ENCODE data around the gene MUC4. TPM values are rescaled to one million over a fixed set of nuclear protein-coding genes. Genes with fewer than 3 reads are reported as not detected.
"Not testable (repeated sequence)": the region's sequence is repeated elsewhere in the genome, so short reads cannot be mapped to it uniquely, and the experiment has no call there.

MUC4 gene
- polyA plus RNA-seq, 1 experiment, result not detected

DNA sequence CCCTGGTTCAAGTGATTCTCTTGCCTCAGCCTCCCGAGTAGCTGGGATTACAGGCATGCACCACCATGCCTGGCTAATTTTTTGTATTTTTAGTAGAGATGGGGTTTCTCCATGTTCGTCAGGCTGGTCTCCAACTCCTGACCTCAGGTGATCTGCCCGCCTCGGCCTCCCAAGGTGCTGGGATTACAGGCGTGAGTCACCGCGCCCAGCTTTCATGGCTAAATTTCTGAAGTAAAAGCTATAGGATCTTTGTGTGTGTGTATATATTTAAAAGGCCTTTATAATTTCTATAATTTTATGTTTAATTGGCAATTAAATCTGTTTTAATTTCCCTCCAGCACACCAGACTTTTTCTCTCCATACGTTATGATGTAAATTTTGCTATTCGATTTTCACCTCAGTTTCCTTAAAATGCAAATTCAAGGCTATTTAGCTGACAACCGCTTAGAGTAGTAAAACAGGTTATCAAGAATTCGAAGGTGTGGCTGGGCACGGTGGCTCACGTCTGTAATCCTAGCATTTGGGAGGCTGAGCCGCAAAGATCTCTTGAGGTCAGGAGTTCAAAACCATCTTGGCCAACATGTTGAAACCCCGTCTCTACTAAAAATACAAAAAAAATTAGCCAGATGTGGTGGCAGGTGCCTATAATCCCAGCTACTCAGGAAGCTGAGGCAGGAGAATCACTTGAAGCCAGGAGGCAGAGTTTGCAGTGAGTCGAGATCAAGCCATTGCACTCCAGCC, 92.0 kb downstream of the MUC4 start:
- POLR2A ChIA-PET; H3K9me3 ChIP-seq (ENCODE audit: control insufficient read depth, insufficient read depth, low read length); H3K27ac ChIP-seq (ENCODE audit: low read depth, low read length); H3K4me3 ChIP-seq (ENCODE audit: low read depth, low read length); DNase-seq (ENCODE audit: low read depth, low spot score): not testable (repeated sequence)
- peaks cover 33% of the 10 kb centered on the region for H3K27me3 ChIP-seq (ENCODE audit: control insufficient read depth, insufficient read depth, low read length)
- CTCF ChIA-PET, result interaction anchor here (0.9 kb wide), 1 partner anchor 175 kb away, joined by 6 read pairs; no protein-coding TSS in a partner anchor

- H3K27me3 ChIP-seq (ENCODE audit: control insufficient read depth, insufficient read depth, low read length), result peaks cover 33% of the 10 kb centered on the region
- peaks cover 3% of the 10 kb centered on the region; the same call in 1 of the 2 replicates for H3K9me3 ChIP-seq (ENCODE audit: control insufficient read depth, insufficient read depth, low read length)
- no peak overlapping the region for H3K27ac ChIP-seq (ENCODE audit: low read depth, low read length)
- TF ChIP-seq CTCF (IDR thresholded peaks at IDR 0.05; ENCODE audit: low read depth, low read length), result no peak
- CTCF ChIA-PET, result no interaction called here
- POLR2A ChIA-PET, result interaction anchor here (0.6 kb wide), 2 partner anchors 363 to 383 kb away, joined by 3 to 5 read pairs; no protein-coding TSS in a partner anchor
- no peak overlapping the region for H3K4me3 ChIP-seq (ENCODE audit: low read depth, low read length)
- DNase-seq (ENCODE audit: low read depth, low spot score), result no peak
Observed at GRCh38 chr3:195718477-195718984, 93.2 kb downstream of the MUC4 start.

DNA sequence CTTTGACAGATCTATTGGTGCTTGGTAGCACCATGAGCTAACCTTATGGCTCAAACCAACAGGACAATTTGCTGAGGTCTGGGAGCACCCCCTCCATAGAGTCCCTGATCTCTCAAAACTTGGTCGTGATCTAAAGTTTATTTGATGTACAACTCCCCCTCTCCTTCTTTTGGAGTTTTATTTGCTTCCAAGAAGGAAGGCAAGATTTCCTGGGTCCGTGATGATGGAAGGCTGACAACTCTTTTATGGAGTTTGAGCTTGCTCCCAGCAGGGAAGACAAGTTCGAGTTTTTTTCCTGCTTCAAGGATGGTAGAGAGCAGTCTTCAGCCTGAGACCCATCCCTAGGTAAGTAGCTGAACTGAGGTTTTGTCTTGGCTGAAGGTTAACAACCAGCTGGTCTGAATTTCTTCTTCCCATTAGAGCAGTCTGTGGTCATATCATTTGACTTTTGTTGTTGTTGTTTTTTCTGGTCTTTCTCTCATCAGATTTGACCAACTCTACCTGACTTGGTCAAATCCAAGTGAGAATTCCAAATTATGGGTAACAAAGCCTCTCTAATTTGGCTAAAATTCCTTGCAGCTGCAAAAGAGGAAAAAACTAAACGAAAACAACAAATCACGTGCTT, 93.8 kb downstream of the MUC4 start:
- H3K27me3 ChIP-seq (ENCODE audit: control insufficient read depth, insufficient read depth, low read length), result peaks cover 33% of the 10 kb centered on the region
- POLR2A ChIA-PET, result no interaction called here
- H3K4me3 ChIP-seq (ENCODE audit: low read depth, low read length), result no peak overlapping the region
- CTCF ChIA-PET, result no interaction called here
- peaks cover 3% of the 10 kb centered on the region; the same call in 1 of the 2 replicates for H3K9me3 ChIP-seq (ENCODE audit: control insufficient read depth, insufficient read depth, low read length)
- no peak overlapping the region for H3K27ac ChIP-seq (ENCODE audit: low read depth, low read length)
- no peak for DNase-seq (ENCODE audit: low read depth, low spot score)
- no peak for TF ChIP-seq CTCF (IDR thresholded peaks at IDR 0.05; ENCODE audit: low read depth, low read length)

DNA sequence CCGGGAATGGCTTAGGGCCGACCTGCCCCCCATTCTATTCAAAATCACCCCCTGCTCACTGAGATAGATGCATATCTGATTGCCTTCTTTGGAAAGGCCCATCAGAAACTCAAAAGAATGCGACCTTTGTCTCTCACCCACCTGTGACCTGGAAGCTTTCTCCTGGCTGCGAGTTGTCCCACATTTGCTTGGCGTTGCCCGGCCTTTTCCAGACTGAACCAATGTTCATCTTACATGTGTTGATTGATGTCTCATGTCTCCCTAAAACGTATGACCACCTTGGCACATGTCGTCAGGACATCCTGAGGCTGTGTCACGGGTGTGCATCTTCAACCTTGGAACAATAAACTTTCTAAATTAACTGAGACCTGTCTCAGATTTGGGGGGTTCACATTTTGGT, 94.3 kb downstream of the MUC4 start:
- ChIA-PET POLR2A (interaction anchor here (0.6 kb wide), 1 partner anchor 37 kb away, joined by 3 read pairs; no protein-coding TSS in a partner anchor), CTCF (no interaction called here)
- no peak overlapping the region for H3K27ac ChIP-seq (ENCODE audit: low read depth, low read length)
- peaks cover 3% of the 10 kb centered on the region; the same call in 1 of the 2 replicates for H3K9me3 ChIP-seq (ENCODE audit: control insufficient read depth, insufficient read depth, low read length)
- DNase-seq (ENCODE audit: low read depth, low spot score), result no peak
- no peak overlapping the region for H3K4me3 ChIP-seq (ENCODE audit: low read depth, low read length)
- TF ChIP-seq CTCF (IDR thresholded peaks at IDR 0.05; ENCODE audit: low read depth, low read length), result no peak
- peaks cover 30% of the 10 kb centered on the region for H3K27me3 ChIP-seq (ENCODE audit: control insufficient read depth, insufficient read depth, low read length)

GRCh38 chr3:195715583-195716266, 96.0 kb downstream of the MUC4 start:
- H3K9me3 ChIP-seq (ENCODE audit: control insufficient read depth, insufficient read depth, low read length), result peaks cover under 1% of the 10 kb centered on the region; the same call in 1 of the 2 replicates
- peaks cover 25% of the 10 kb centered on the region for H3K27me3 ChIP-seq (ENCODE audit: control insufficient read depth, insufficient read depth, low read length)
- POLR2A ChIA-PET, result no interaction called here
- CTCF ChIA-PET, result no interaction called here
- no peak for DNase-seq (ENCODE audit: low read depth, low spot score)
- no peak overlapping the region for H3K27ac ChIP-seq (ENCODE audit: low read depth, low read length)
- no peak for TF ChIP-seq CTCF (IDR thresholded peaks at IDR 0.05; ENCODE audit: low read depth, low read length)
- H3K4me3 ChIP-seq (ENCODE audit: low read depth, low read length), result no peak overlapping the region
